Neuron (in vitro differentiated cells): Measurements from ENCODE around the gene RMC1.
"Not testable (repeated sequence)": the region's sequence is repeated elsewhere in the genome, so short reads cannot be mapped to it uniquely, and the experiment has no call there.

ENCODE experiments used
- H2AFZ ChIP-seq: one replicate; pipeline ENCODE4 v1.6.1; 2013; ENCODE audit warnings: low read depth, mild to moderate bottlenecking, inconsistent platforms, low read length, moderate library complexity
- H3K27me3 ChIP-seq: one replicate; pipeline ENCODE4 v1.6.1; 2013; ENCODE audit warnings: low read length; ENCODE audit not compliant: insufficient read depth
- H3K36me3 ChIP-seq: one replicate; pipeline ENCODE4 v1.6.1; 2013; ENCODE audit warnings: low read length; ENCODE audit not compliant: insufficient read depth
- H3K4me1 ChIP-seq: one replicate; pipeline ENCODE4 v1.6.1; 2013; ENCODE audit warnings: low read length; ENCODE audit not compliant: insufficient read depth
- H3K4me3 ChIP-seq: 2 replicates; pipeline ENCODE4 v1.5.1; 2013; ENCODE audit warnings: mild to moderate bottlenecking, low read length, moderate library complexity
- H3K9me3 ChIP-seq: one replicate; pipeline ENCODE4 v1.6.1; 2013; ENCODE audit warnings: low read length

RMC1 gene

GRCh38 chr18:23504720-23505119, 1.4 kb downstream of the RMC1 start:
- H3K27me3 ChIP-seq: no peaks in the 10 kb centered on the region
- H2AFZ ChIP-seq: no peak overlapping the region
- H3K9me3 ChIP-seq: no peaks in the 10 kb centered on the region
- H3K36me3 ChIP-seq: peaks cover 28% of the 10 kb centered on the region
- peaks cover 17% of the 10 kb centered on the region for H3K4me1 ChIP-seq
- H3K4me3 ChIP-seq: peak overlapping the region; percentile 82

GRCh38 chr18:23506393-23506792, 3.1 kb downstream of the RMC1 start:
- Histone ChIP-seq H3K4me1 (peaks cover 17% of the 10 kb centered on the region), H3K36me3 (peaks cover 41% of the 10 kb centered on the region), H3K4me3 (no peak overlapping the region), H2AFZ (no peak overlapping the region), H3K27me3 (no peaks in the 10 kb centered on the region), H3K9me3 (no peaks in the 10 kb centered on the region)

GRCh38 chr18:23510923-23511322, 7.6 kb downstream of the RMC1 start:
- not testable (repeated sequence) for H3K4me1 ChIP-seq, H3K27me3 ChIP-seq, H2AFZ ChIP-seq, H3K4me3 ChIP-seq, H3K9me3 ChIP-seq
- H3K36me3 ChIP-seq: peaks cover 56% of the 10 kb centered on the region

GRCh38 chr18:23512216-23512615, 8.9 kb downstream of the RMC1 start:
- H2AFZ ChIP-seq, H3K4me1 ChIP-seq, H3K4me3 ChIP-seq, H3K27me3 ChIP-seq, H3K9me3 ChIP-seq: not testable (repeated sequence)
- H3K36me3 ChIP-seq: peaks cover 47% of the 10 kb centered on the region

GRCh38 chr18:23512641-23513040, 9.3 kb downstream of the RMC1 start:
- H3K36me3 ChIP-seq: peaks cover 43% of the 10 kb centered on the region
- no peak overlapping the region for H2AFZ ChIP-seq

GRCh38 chr18:23515911-23516546, 12.7 kb downstream of the RMC1 start:
- H3K4me3 ChIP-seq: no peak overlapping the region
- H3K27me3 ChIP-seq: no peaks in the 10 kb centered on the region
- peaks cover 45% of the 10 kb centered on the region for H3K36me3 ChIP-seq
- no peak overlapping the region for H2AFZ ChIP-seq
- no peaks in the 10 kb centered on the region for H3K9me3 ChIP-seq
- no peaks in the 10 kb centered on the region for H3K4me1 ChIP-seq

More at GRCh38 chr18:23512641-23513040, 9.3 kb downstream of the RMC1 start:
- Histone ChIP-seq H3K4me3 (no peak overlapping the region), H3K27me3 (no peaks in the 10 kb centered on the region), H3K9me3 (no peaks in the 10 kb centered on the region), H3K4me1 (no peaks in the 10 kb centered on the region)

GRCh38 chr18:23519734-23520133, 16.4 kb downstream of the RMC1 start:
- H3K9me3 ChIP-seq: no peaks in the 10 kb centered on the region
- H3K36me3 ChIP-seq: peaks cover 63% of the 10 kb centered on the region
- H3K4me1 ChIP-seq: no peaks in the 10 kb centered on the region
- H2AFZ ChIP-seq: no peak overlapping the region
- H3K4me3 ChIP-seq: no peak overlapping the region
- H3K27me3 ChIP-seq: no peaks in the 10 kb centered on the region

- no peak overlapping the region for H3K4me3 ChIP-seq
- H3K36me3 ChIP-seq: peaks cover 68% of the 10 kb centered on the region
- H3K27me3 ChIP-seq: no peaks in the 10 kb centered on the region
- no peak overlapping the region for H2AFZ ChIP-seq
- no peaks in the 10 kb centered on the region for H3K4me1 ChIP-seq
- H3K9me3 ChIP-seq: no peaks in the 10 kb centered on the region
These were observed 18.0 kb downstream of the RMC1 start for GRCh38 chr18:23521271-23521670.

GRCh38 chr18:23521907-23522306, 18.6 kb downstream of the RMC1 start:
- no peak overlapping the region for H3K4me3 ChIP-seq
- H3K27me3 ChIP-seq: no peaks in the 10 kb centered on the region
- peaks cover 73% of the 10 kb centered on the region for H3K36me3 ChIP-seq
- H2AFZ ChIP-seq: no peak overlapping the region
- no peaks in the 10 kb centered on the region for H3K4me1 ChIP-seq
- H3K9me3 ChIP-seq: no peaks in the 10 kb centered on the region

GRCh38 chr18:23523429-23524212, 20.3 kb downstream of the RMC1 start:
- no peaks in the 10 kb centered on the region for H3K27me3 ChIP-seq
- no peaks in the 10 kb centered on the region for H3K9me3 ChIP-seq
- H3K36me3 ChIP-seq: peaks cover 79% of the 10 kb centered on the region
- no peaks in the 10 kb centered on the region for H3K4me1 ChIP-seq
- H2AFZ ChIP-seq: no peak overlapping the region
- no peak overlapping the region for H3K4me3 ChIP-seq

GRCh38 chr18:23524213-23524707, 20.9 kb downstream of the RMC1 start:
- Histone ChIP-seq H2AFZ (no peak overlapping the region), H3K9me3 (no peaks in the 10 kb centered on the region), H3K36me3 (peaks cover 79% of the 10 kb centered on the region), H3K27me3 (no peaks in the 10 kb centered on the region), H3K4me3 (no peak overlapping the region), H3K4me1 (no peaks in the 10 kb centered on the region)

- H3K36me3 ChIP-seq: peaks cover 82% of the 10 kb centered on the region
- H3K4me3 ChIP-seq: no peak overlapping the region
- H3K9me3 ChIP-seq: no peaks in the 10 kb centered on the region
- H3K4me1 ChIP-seq: no peaks in the 10 kb centered on the region
- no peak overlapping the region for H2AFZ ChIP-seq
- no peaks in the 10 kb centered on the region for H3K27me3 ChIP-seq
These were observed 23.3 kb downstream of the RMC1 start for GRCh38 chr18:23526501-23527063.
